H1 (cell line): Measurements from ENCODE around the gene CELSR1. TPM values are rescaled to one million over a fixed set of nuclear protein-coding genes. Genes with fewer than 3 reads are reported as not detected.

Source experiments
- RAD21 ChIP-seq, 2 experiments: IDR thresholded peaks in 1 of 2; conservative IDR thresholded peaks in 1 of 2; 2 replicates each; pipeline ENCODE4 v1.6.1; 2011; ENCODE audit warnings: low read depth in 2 of 2, low read length in 2 of 2, improper control_type of control experiment in 1 of 2, inconsistent platforms in 1 of 2, mild to moderate bottlenecking in 1 of 2, moderate library complexity in 1 of 2
- polyA plus RNA-seq, 7 experiments: library from polyadenylated mRNA; depleted of rRNA in 3 of 7; stranded (reverse) in 5 of 7; unstranded in 2 of 7; fragments of >200 nt in 5 of 7; fragments of 200-250 nt in 2 of 7; gene quantifications; 1 replicate in 5 of 7; 2 replicates in 1 of 7; 4 replicates in 1 of 7; pipeline versions ENCODE4 v1.2.1 to v1.2.3, GENCODE V29; 2011 to 2013; ENCODE audit warnings: missing spikeins in 2 of 7, mixed read lengths in 2 of 7
- total RNA-seq: library from RNA; stranded (reverse); fragmentation: NEBNext Ultra II Directional; extraction: Animal tissue kit (Norgen Biotek cat#: 25700); gene quantifications from 2 replicates; pipeline ENCODE4 v1.2.1, GENCODE V29; 2021

The CELSR1 gene
- total and polyA plus RNA-seq, 2 of the 8 experiments (the other 6 are each of a cell fraction or from before 2014, with no cell fraction given), result 9.0 to 12.4 TPM

- peak; percentile 16 to 31; a peak in 3 of 4 replicates for TF ChIP-seq RAD21 (IDR thresholded peaks at IDR 0.05 in 1 of 2, conservative IDR thresholded peaks at IDR 0.05 in 1 of 2; ENCODE audit: low read depth in 2 of 2, low read length in 2 of 2)
- TF ChIP-seq, all 59 proteins: peak for 5
These were observed 760 bp upstream of the CELSR1 start (continued) for GRCh38 chr22:46537946-46538813.
